ENCODE measurements around the gene CDK14.

Gene CDK14

GRCh38 chr7:90740386-90740785 lies 144.3 kb downstream of the CDK14 start:
- Histone ChIP-seq H3K4me3 (replicated peaks; ENCODE audit: insufficient read depth, low read length) (no peak overlapping the region), H3K27ac (replicated peaks) (no peak overlapping the region), H3K27me3 (ENCODE audit: insufficient read depth, poor library complexity, severe bottlenecking) (no peaks in the 10 kb centered on the region)
- no peak for DNase-seq (ENCODE audit: low read depth in 1 of 2, low spot score in 1 of 2)
- TF ChIP-seq GABPA (IDR thresholded peaks at IDR 0.05; ENCODE audit: low read depth) (no peak), CTCF (IDR thresholded peaks at IDR 0.05; ENCODE audit: insufficient read depth, low read length) (no peak)

DNA sequence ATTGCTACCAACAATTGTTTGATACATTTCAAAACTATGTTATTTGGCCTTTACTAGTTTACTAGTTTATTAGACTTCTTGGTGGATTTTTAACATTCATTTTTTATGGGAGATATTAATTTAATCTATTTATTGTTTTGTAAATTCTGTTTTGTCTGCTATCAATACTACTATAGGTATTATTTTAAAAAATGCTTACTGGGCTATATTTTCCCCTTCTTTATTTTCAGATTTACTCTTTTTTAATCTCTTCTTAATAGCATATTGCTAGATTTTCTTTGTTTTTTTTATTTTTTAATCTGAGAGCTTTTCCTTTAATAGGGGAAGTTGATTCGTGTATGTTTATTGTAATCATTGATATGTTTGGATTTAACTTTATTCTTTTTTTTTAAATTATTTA lies 147.5 kb downstream of the CDK14 start:
- H3K27me3 ChIP-seq (ENCODE audit: insufficient read depth, poor library complexity, severe bottlenecking) = no peaks in the 10 kb centered on the region
- no peak overlapping the region for H3K4me3 ChIP-seq (replicated peaks; ENCODE audit: insufficient read depth, low read length)
- TF ChIP-seq SPI1 (IDR thresholded peaks at IDR 0.05; ENCODE audit: borderline replicate concordance, low read depth) (no peak), GABPA (IDR thresholded peaks at IDR 0.05; ENCODE audit: low read depth) (no peak), CTCF (IDR thresholded peaks at IDR 0.05; ENCODE audit: insufficient read depth, low read length) (no peak), POLR2AphosphoS5 (IDR thresholded peaks at IDR 0.05; ENCODE audit: low read depth) (no peak)
- TF ChIP-seq, protein P1, sequence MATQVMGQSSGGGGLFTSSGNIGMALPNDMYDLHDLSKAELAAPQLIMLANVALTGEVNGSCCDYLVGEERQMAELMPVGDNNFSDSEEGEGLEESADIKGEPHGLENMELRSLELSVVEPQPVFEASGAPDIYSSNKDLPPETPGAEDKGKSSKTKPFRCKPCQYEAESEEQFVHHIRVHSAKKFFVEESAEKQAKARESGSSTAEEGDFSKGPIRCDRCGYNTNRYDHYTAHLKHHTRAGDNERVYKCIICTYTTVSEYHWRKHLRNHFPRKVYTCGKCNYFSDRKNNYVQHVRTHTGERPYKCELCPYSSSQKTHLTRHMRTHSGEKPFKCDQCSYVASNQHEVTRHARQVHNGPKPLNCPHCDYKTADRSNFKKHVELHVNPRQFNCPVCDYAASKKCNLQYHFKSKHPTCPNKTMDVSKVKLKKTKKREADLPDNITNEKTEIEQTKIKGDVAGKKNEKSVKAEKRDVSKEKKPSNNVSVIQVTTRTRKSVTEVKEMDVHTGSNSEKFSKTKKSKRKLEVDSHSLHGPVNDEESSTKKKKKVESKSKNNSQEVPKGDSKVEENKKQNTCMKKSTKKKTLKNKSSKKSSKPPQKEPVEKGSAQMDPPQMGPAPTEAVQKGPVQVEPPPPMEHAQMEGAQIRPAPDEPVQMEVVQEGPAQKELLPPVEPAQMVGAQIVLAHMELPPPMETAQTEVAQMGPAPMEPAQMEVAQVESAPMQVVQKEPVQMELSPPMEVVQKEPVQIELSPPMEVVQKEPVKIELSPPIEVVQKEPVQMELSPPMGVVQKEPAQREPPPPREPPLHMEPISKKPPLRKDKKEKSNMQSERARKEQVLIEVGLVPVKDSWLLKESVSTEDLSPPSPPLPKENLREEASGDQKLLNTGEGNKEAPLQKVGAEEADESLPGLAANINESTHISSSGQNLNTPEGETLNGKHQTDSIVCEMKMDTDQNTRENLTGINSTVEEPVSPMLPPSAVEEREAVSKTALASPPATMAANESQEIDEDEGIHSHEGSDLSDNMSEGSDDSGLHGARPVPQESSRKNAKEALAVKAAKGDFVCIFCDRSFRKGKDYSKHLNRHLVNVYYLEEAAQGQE (IDR thresholded peaks at IDR 0.05; ENCODE audit: insufficient replicate concordance, low read depth) = no peak
- H3K27ac ChIP-seq (replicated peaks) = no peak overlapping the region
- DNase-seq (ENCODE audit: low read depth in 1 of 2, low spot score in 1 of 2) = no peak

DNA sequence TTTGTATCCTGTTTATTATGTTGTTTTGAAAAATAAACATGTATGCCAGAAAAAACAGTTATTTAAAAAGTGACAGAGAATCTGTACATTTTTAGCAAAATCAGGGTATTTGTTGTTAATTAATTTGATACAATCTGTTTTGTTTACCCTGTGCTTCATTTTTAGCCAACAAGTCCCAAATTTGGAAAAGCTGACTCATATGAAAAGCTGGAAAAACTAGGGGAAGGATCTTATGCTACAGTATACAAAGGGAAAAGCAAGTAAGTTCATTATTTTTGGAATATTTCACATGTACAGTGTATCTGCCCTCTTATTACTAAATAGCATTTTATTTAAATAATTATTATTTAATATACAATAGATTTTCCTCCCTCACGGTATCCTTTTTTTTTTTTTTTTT lies 151.4 kb downstream of the CDK14 start:
- TF ChIP-seq, protein P1 (IDR thresholded peaks at IDR 0.05; ENCODE audit: insufficient replicate concordance, low read depth) = no peak
- TF ChIP-seq POLR2AphosphoS5 (IDR thresholded peaks at IDR 0.05; ENCODE audit: low read depth) (no peak), SPI1 (IDR thresholded peaks at IDR 0.05; ENCODE audit: borderline replicate concordance, low read depth) (no peak), GABPA (IDR thresholded peaks at IDR 0.05; ENCODE audit: low read depth) (no peak), CTCF (IDR thresholded peaks at IDR 0.05; ENCODE audit: insufficient read depth, low read length) (no peak)
- no peak for DNase-seq (ENCODE audit: low read depth in 1 of 2, low spot score in 1 of 2)
- Histone ChIP-seq H3K27ac (replicated peaks) (no peak overlapping the region), H3K27me3 (ENCODE audit: insufficient read depth, poor library complexity, severe bottlenecking) (no peaks in the 10 kb centered on the region), H3K4me3 (replicated peaks; ENCODE audit: insufficient read depth, low read length) (no peak overlapping the region)

- no peak for DNase-seq (ENCODE audit: low read depth in 1 of 2, low spot score in 1 of 2)
- H3K27me3 ChIP-seq (ENCODE audit: insufficient read depth, poor library complexity, severe bottlenecking) = no peaks in the 10 kb centered on the region
- TF ChIP-seq CTCF (IDR thresholded peaks at IDR 0.05; ENCODE audit: insufficient read depth, low read length) (no peak), SPI1 (IDR thresholded peaks at IDR 0.05; ENCODE audit: borderline replicate concordance, low read depth) (no peak)
- TF ChIP-seq, protein P1 (IDR thresholded peaks at IDR 0.05; ENCODE audit: insufficient replicate concordance, low read depth) = no peak
- H3K27ac ChIP-seq (replicated peaks) = no peak overlapping the region
- no peak overlapping the region for H3K4me3 ChIP-seq (replicated peaks; ENCODE audit: insufficient read depth, low read length)
These were observed 153.1 kb downstream of the CDK14 start for GRCh38 chr7:90749262-90749661.
